ENCODE results near the gene PANX2.

PANX2 gene

GRCh38 chr22:50190182-50190940, 19.8 kb downstream of the PANX2 start:
- Mint-ChIP-seq H3K27me3 (ENCODE audit: low read depth) (no peaks in the 10 kb centered on the region), H3K36me3 (ENCODE audit: low read depth) (peaks cover 5% of the 10 kb centered on the region), H3K4me3 (peak overlapping the region; percentile 38 to 65 (median 57)), H3K4me1 (peaks cover 16% of the 10 kb centered on the region), H3K9me3 (no peaks in the 10 kb centered on the region), H3K27ac (peak overlapping the region; percentile 50 to 64 (median 57))
- TF ChIP-seq CTCF (IDR thresholded peaks at IDR 0.05; ENCODE audit: unreplicated experiment in 3 of 3): peak; percentile 14 to 49 (median 26)

- peaks cover 5% of the 10 kb centered on the region for H3K36me3 Mint-ChIP-seq (ENCODE audit: low read depth)
- H3K27me3 Mint-ChIP-seq (ENCODE audit: low read depth): no peaks in the 10 kb centered on the region
- H3K9me3 Mint-ChIP-seq: no peaks in the 10 kb centered on the region
- H3K4me1 Mint-ChIP-seq: peaks cover 16% of the 10 kb centered on the region
- H3K4me3 Mint-ChIP-seq: peak overlapping the region; percentile 57 to 58 (median 57)
- no peak for TF ChIP-seq CTCF (IDR thresholded peaks at IDR 0.05; ENCODE audit: unreplicated experiment in 3 of 3)
- H3K27ac Mint-ChIP-seq: peak overlapping the region; percentile 60 to 71 (median 69)
Observed at GRCh38 chr22:50190941-50191741, 20.6 kb downstream of the PANX2 start.

GRCh38 chr22:50192436-50193204, 22.1 kb downstream of the PANX2 start:
- Mint-ChIP-seq H3K27ac (no peak overlapping the region), H3K27me3 (ENCODE audit: low read depth) (no peaks in the 10 kb centered on the region), H3K4me3 (peak overlapping the region in 1 of 3 experiments; percentile 48), H3K9me3 (no peaks in the 10 kb centered on the region), H3K4me1 (peaks cover 10% of the 10 kb centered on the region), H3K36me3 (ENCODE audit: low read depth) (peaks cover 5% of the 10 kb centered on the region)
- TF ChIP-seq CTCF (IDR thresholded peaks at IDR 0.05; ENCODE audit: unreplicated experiment in 3 of 3): no peak

GRCh38 chr22:50193621-50194020, 23.1 kb downstream of the PANX2 start:
- H3K9me3 Mint-ChIP-seq: no peaks in the 10 kb centered on the region
- H3K27me3 Mint-ChIP-seq (ENCODE audit: low read depth): no peaks in the 10 kb centered on the region
- H3K4me3 Mint-ChIP-seq: no peak overlapping the region

More at GRCh38 chr22:50193621-50194020, 23.1 kb downstream of the PANX2 start:
- Mint-ChIP-seq H3K27ac (no peak overlapping the region), H3K4me1 (peaks cover 10% of the 10 kb centered on the region), H3K36me3 (ENCODE audit: low read depth) (peaks cover 5% of the 10 kb centered on the region)
- TF ChIP-seq CTCF (IDR thresholded peaks at IDR 0.05; ENCODE audit: unreplicated experiment in 3 of 3): no peak
